H1 (cell line): ENCODE measurements around the gene DZIP1L. TPM values are rescaled to one million over a fixed set of nuclear protein-coding genes. Genes with fewer than 3 reads are reported as not detected.

Source experiments
- CTCF ChIA-PET: fragments of 300-600 bp; sonication (Branson Sonifier 250); formaldehyde crosslinking; loops from one replicate; lab custom pipeline; 2021; ENCODE audit not compliant: partially characterized antibody; lab: Charles Lee
- POLR2A ChIA-PET: fragments of 300-600 bp; sonication (Branson Sonifier 250); formaldehyde crosslinking; loops from one replicate; lab custom pipeline; 2021; ENCODE audit warnings: inconsistent platforms; ENCODE audit not compliant: partially characterized antibody; lab: Charles Lee
- DNase-seq, 2 experiments: peaks; one replicate each; pipeline versions ENCODE4 v3.0.0 to v3.0.0-alpha.2; 2010 to 2022; ENCODE audit warnings: low spot score in 2 of 2, low read depth in 1 of 2, mixed read lengths in 1 of 2
- FAIRE-seq: peaks from 2 replicates; lab custom pipeline; 2011; peaks lifted over from hg19 to GRCh38; lab: Jason Lieb, UNC
- H2AFZ ChIP-seq: 2 replicates; pipeline ENCODE4 v1.8.1; 2012; ENCODE audit warnings: low read length, inconsistent platforms
- H2AK5ac ChIP-seq: 2 replicates; pipeline ENCODE4 v1.6.1; 2013; ENCODE audit warnings: low read depth, low read length
- H2BK120ac ChIP-seq: replicated peaks from 2 replicates; pipeline ENCODE3; 2013; ENCODE audit warnings: low read depth, low read length, inconsistent platforms
- H2BK12ac ChIP-seq: 2 replicates; pipeline ENCODE4 v1.6.1; 2013; ENCODE audit warnings: low read depth, low read length
- H2BK15ac ChIP-seq: 2 replicates; pipeline ENCODE4 v1.6.1; 2013; ENCODE audit warnings: low read length
- H2BK20ac ChIP-seq: 2 replicates; pipeline ENCODE4 v1.6.1; 2013; ENCODE audit warnings: low read length
- H2BK5ac ChIP-seq: 2 replicates; pipeline ENCODE4 v1.6.1; 2013; ENCODE audit warnings: low read depth, low read length
- H3K14ac ChIP-seq: 2 replicates; pipeline ENCODE4 v1.6.1; 2013; ENCODE audit warnings: inconsistent platforms; ENCODE audit not compliant: insufficient read length
- H3K18ac ChIP-seq: 2 replicates; pipeline ENCODE4 v1.6.1; 2013; ENCODE audit warnings: low read length; ENCODE audit errors: extremely low read depth
- H3K23ac ChIP-seq: 2 replicates; pipeline ENCODE4 v1.6.1; 2013; ENCODE audit warnings: inconsistent platforms; ENCODE audit not compliant: insufficient read length
- H3K23me2 ChIP-seq: 2 replicates; pipeline ENCODE4 v1.6.1; 2013; ENCODE audit warnings: low read depth, low read length
- H3K27ac ChIP-seq: 2 replicates; pipeline ENCODE4 v1.6.1; 2011; ENCODE audit warnings: low read depth, low read length, inconsistent platforms
- H3K27me3 ChIP-seq, 4 experiments: replicated peaks in 1 of 4; 1 replicate in 1 of 4; 2 replicates in 3 of 4; pipeline versions ENCODE4 v1.6.1 to v1.8.1; 2011 to 2013; ENCODE audit warnings: low read length in 3 of 4, mild to moderate bottlenecking in 3 of 4, inconsistent platforms in 2 of 4, mixed read lengths in 2 of 4, moderate library complexity in 1 of 4; ENCODE audit not compliant: control insufficient read depth in 3 of 4, insufficient read depth in 3 of 4; ENCODE audit errors: extremely low read depth in 1 of 4
- H3K36me3 ChIP-seq, 4 experiments: 2 replicates each; pipeline versions ENCODE4 v1.6.1 to v1.8.1; 2011 to 2013; ENCODE audit warnings: mild to moderate bottlenecking in 4 of 4, low read length in 3 of 4, moderate library complexity in 2 of 4, control low read depth in 1 of 4, inconsistent platforms in 1 of 4; ENCODE audit not compliant: insufficient read depth in 4 of 4, control insufficient read depth in 2 of 4
- H3K4ac ChIP-seq: replicated peaks from 2 replicates; pipeline ENCODE3; 2013; ENCODE audit warnings: low read length, low read depth, mixed read lengths, inconsistent platforms; ENCODE audit not compliant: insufficient read length
- H3K4me1 ChIP-seq, 4 experiments: replicated peaks in 1 of 4; 1 replicate in 1 of 4; 2 replicates in 3 of 4; pipeline versions ENCODE4 v1.6.1 to v1.8.1; 2011 to 2013; ENCODE audit warnings: low read length in 3 of 4, inconsistent platforms in 2 of 4, mixed read lengths in 1 of 4; ENCODE audit not compliant: insufficient read depth in 4 of 4, control insufficient read depth in 3 of 4
- H3K4me2 ChIP-seq, 2 experiments: 2 replicates each; pipeline versions ENCODE4 v1.6.1 to v1.8.1; 2011 to 2013; ENCODE audit warnings: low read depth in 2 of 2, low read length in 2 of 2, control low read depth in 1 of 2, inconsistent platforms in 1 of 2, mild to moderate bottlenecking in 1 of 2; ENCODE audit not compliant: insufficient read depth in 1 of 2
- H3K4me3 ChIP-seq, 4 experiments: fragments of 200-600, 300-600 bp in 1 of 4; sonication (generic), shearing (Covaris generic), sonication (Bioruptor Twin) in 1 of 4; 2 replicates each; pipeline versions ENCODE4 v1.5.1 to v1.8.1; 2011 to 2016; ENCODE audit warnings: low read length in 4 of 4, low read depth in 3 of 4, control low read depth in 2 of 4, inconsistent platforms in 2 of 4, mild to moderate bottlenecking in 2 of 4, mixed read lengths in 1 of 4, moderate library complexity in 1 of 4; ENCODE audit not compliant: insufficient read depth in 2 of 4; ENCODE audit errors: extremely low read depth in 1 of 4
- H3K56ac ChIP-seq: replicated peaks from 2 replicates; pipeline ENCODE3; 2013; ENCODE audit warnings: low read depth, mild to moderate bottlenecking, mixed read lengths, low read length, inconsistent platforms; ENCODE audit not compliant: insufficient read length
- H3K79me1 ChIP-seq: 2 replicates; pipeline ENCODE4 v1.6.1; 2013; ENCODE audit warnings: low read depth, low read length, control low read depth
- H3K79me2 ChIP-seq, 2 experiments: 2 replicates each; pipeline versions ENCODE4 v1.6.1 to v1.8.1; 2012 to 2013; ENCODE audit warnings: low read length in 2 of 2, mild to moderate bottlenecking in 2 of 2, inconsistent platforms in 1 of 2; ENCODE audit not compliant: insufficient read depth in 2 of 2, control insufficient read depth in 1 of 2
- H3K9ac ChIP-seq, 4 experiments: replicated peaks in 1 of 4; 1 replicate in 1 of 4; 2 replicates in 3 of 4; pipeline versions ENCODE4 v1.6.1 to v1.8.1; 2011 to 2013; ENCODE audit warnings: low read depth in 3 of 4, low read length in 3 of 4, control low read depth in 2 of 4, mild to moderate bottlenecking in 2 of 4, moderate library complexity in 2 of 4, inconsistent platforms in 1 of 4; ENCODE audit errors: extremely low read depth in 1 of 4
- H3K9me3 ChIP-seq, 2 experiments: 2 replicates each; pipeline versions ENCODE4 v1.6.1 to v1.8.1; 2012 to 2013; ENCODE audit warnings: mild to moderate bottlenecking in 2 of 2, moderate library complexity in 2 of 2, control low read depth in 1 of 2, inconsistent platforms in 1 of 2, low read depth in 1 of 2, low read length in 1 of 2, mixed read lengths in 1 of 2; ENCODE audit not compliant: insufficient read depth in 2 of 2
- H4K20me1 ChIP-seq, 2 experiments: replicated peaks in 1 of 2; 2 replicates each; pipeline versions ENCODE3 to v1.8.1; 2011 to 2013; ENCODE audit warnings: inconsistent platforms in 2 of 2, low read length in 2 of 2, mild to moderate bottlenecking in 1 of 2; ENCODE audit not compliant: insufficient read depth in 2 of 2, control insufficient read depth in 1 of 2
- H4K5ac ChIP-seq: 2 replicates; pipeline ENCODE4 v1.6.1; 2013; ENCODE audit warnings: low read length, low read depth, mixed read lengths, inconsistent platforms; ENCODE audit not compliant: insufficient read length
- H4K8ac ChIP-seq: 2 replicates; pipeline ENCODE4 v1.8.0; 2013; ENCODE audit warnings: mild to moderate bottlenecking, moderate library complexity, low read length, inconsistent platforms; ENCODE audit not compliant: insufficient read depth; ENCODE audit errors: extremely low read depth
- H4K91ac ChIP-seq: replicated peaks from 2 replicates; pipeline ENCODE3; 2013; ENCODE audit warnings: low read length, mixed read lengths, inconsistent platforms; ENCODE audit not compliant: insufficient read length
- ASH2L ChIP-seq: fragments of 200-600, 300-600 bp; sonication (generic); IDR thresholded peaks from one replicate; pipeline ENCODE4 v1.7.1; 2017; ENCODE audit warnings: low read length
- ATF2 ChIP-seq: IDR thresholded peaks from 2 replicates; pipeline ENCODE4 v1.6.1; 2012; ENCODE audit warnings: low read length, inconsistent platforms
- CHD1 ChIP-seq: IDR thresholded peaks from 2 replicates; pipeline ENCODE4 v1.6.1; 2012; ENCODE audit warnings: low read depth, low read length, improper control_type of control experiment
- FOSL1 ChIP-seq: IDR thresholded peaks from 2 replicates; pipeline ENCODE4 v1.6.1; 2011; ENCODE audit warnings: mild to moderate bottlenecking, low read depth, low read length, moderate library complexity; ENCODE audit not compliant: insufficient read depth
- GTF2F1 ChIP-seq: IDR thresholded peaks from 2 replicates; pipeline ENCODE4 v1.6.1; 2012; ENCODE audit warnings: low read depth, low read length, improper control_type of control experiment, borderline replicate concordance
- HDAC2 ChIP-seq, 2 experiments: fragments of 300-600 bp in 1 of 2; sonication (generic) in 1 of 2; IDR thresholded peaks; 2 replicates each; pipeline ENCODE4 v1.6.1; 2011 to 2012; ENCODE audit warnings: low read depth in 2 of 2, low read length in 2 of 2, mild to moderate bottlenecking in 2 of 2, moderate library complexity in 2 of 2, borderline replicate concordance in 1 of 2, inconsistent platforms in 1 of 2
- HDAC6 ChIP-seq: IDR thresholded peaks from one replicate; pipeline ENCODE4 v1.7.1; 2012; ENCODE audit warnings: low read depth, mild to moderate bottlenecking, inconsistent platforms, low read length, moderate library complexity
- KDM1A ChIP-seq: fragments of 200-600, 300-600 bp; sonication (generic); IDR thresholded peaks from 2 replicates; pipeline ENCODE4 v1.7.1; 2016; ENCODE audit warnings: mild to moderate bottlenecking, low read length, borderline replicate concordance
- MAX ChIP-seq: IDR thresholded peaks from 2 replicates; pipeline ENCODE4 v1.6.1; 2012; ENCODE audit warnings: inconsistent platforms
- RXRA ChIP-seq: IDR thresholded peaks from 2 replicates; pipeline ENCODE4 v1.6.1; 2011; ENCODE audit warnings: low read depth, mild to moderate bottlenecking, low read length, moderate library complexity; ENCODE audit not compliant: insufficient read depth
- SP2 ChIP-seq: IDR thresholded peaks from 2 replicates; pipeline ENCODE4 v1.6.1; 2012; ENCODE audit warnings: mild to moderate bottlenecking, low read length, inconsistent platforms
- SP4 ChIP-seq: IDR thresholded peaks from 2 replicates; pipeline ENCODE4 v1.6.1; 2012; ENCODE audit warnings: low read length, inconsistent platforms
- TAF1 ChIP-seq: IDR thresholded peaks from 2 replicates; pipeline ENCODE4 v1.6.1; 2011; ENCODE audit warnings: mild to moderate bottlenecking, low read depth, low read length
- WGBS, 2 experiments: shearing (Covaris generic) in 1 of 2; methylation state at CpG; one replicate each; pipeline versions ENCODE4 v1.1.6 to v1.1.7; 2013 to 2015; ENCODE audit warnings: low lambda C conversion rate in 2 of 2, mixed read lengths in 2 of 2, inconsistent platforms in 1 of 2, low coverage in 1 of 2, missing lambda C conversion rate in 1 of 2; ENCODE audit not compliant: insufficient replicate concordance in 2 of 2, insufficient coverage in 1 of 2, insufficient read length in 1 of 2; ENCODE audit errors: extremely low coverage in 1 of 2, missing lambda C conversion rate in 1 of 2; 5-methylcytosine and 5-hydroxymethylcytosine counted together
- polyA plus RNA-seq, 7 experiments: library from polyadenylated mRNA; depleted of rRNA in 3 of 7; stranded (reverse) in 5 of 7; unstranded in 2 of 7; fragments of >200 nt in 5 of 7; fragments of 200-250 nt in 2 of 7; gene quantifications; 1 replicate in 5 of 7; 2 replicates in 1 of 7; 4 replicates in 1 of 7; pipeline versions ENCODE4 v1.2.1 to v1.2.3, GENCODE V29; 2011 to 2013; ENCODE audit warnings: missing spikeins in 2 of 7, mixed read lengths in 2 of 7
- total RNA-seq: library from RNA; stranded (reverse); fragmentation: NEBNext Ultra II Directional; extraction: Animal tissue kit (Norgen Biotek cat#: 25700); gene quantifications from 2 replicates; pipeline ENCODE4 v1.2.1, GENCODE V29; 2021

Gene DZIP1L
- total and polyA plus RNA-seq, 2 of the 8 experiments (the other 6 are each of a cell fraction or from before 2014, with no cell fraction given): 6.5 to 8.3 TPM

- H4K5ac ChIP-seq: no peak overlapping the region
- H3K27ac ChIP-seq: no peak overlapping the region
- H2BK15ac ChIP-seq: no peak overlapping the region
- H3K27me3 ChIP-seq: no peaks in the 10 kb centered on the region
- H3K14ac ChIP-seq: no peak overlapping the region
- WGBS, 2 experiments: 100% methylated on average over 4 of the region's 4 CpGs; no CpG with 5 or more reads in 1 of the 2 experiments
- H2AFZ ChIP-seq: no peak overlapping the region
- no peaks in the 10 kb centered on the region for H3K23me2 ChIP-seq
- H3K36me3 ChIP-seq: peaks cover under 1 to 12% (median 9%) of the 10 kb centered on the region in 4 experiments; a peak in 5 of 8 replicates
- H3K4me3 ChIP-seq: no peak overlapping the region
- H2BK20ac ChIP-seq: no peak overlapping the region
- no peak overlapping the region for H3K4me2 ChIP-seq
- no peak for FAIRE-seq
- H3K56ac ChIP-seq: no peak overlapping the region
- no peak overlapping the region for H3K4ac ChIP-seq
- CTCF ChIA-PET: interaction anchor here (0.6 to 1.2 kb wide), 3 partner anchors 9 to 113 kb away, joined by 3 to 7 read pairs (median 3); no protein-coding TSS in a partner anchor
- H3K9me3 ChIP-seq: no peaks in the 10 kb centered on the region; a peak in 1 of 4 replicates
- H3K79me2 ChIP-seq: no peaks in the 10 kb centered on the region
- no peaks in the 10 kb centered on the region for H3K79me1 ChIP-seq
- no peak overlapping the region for H3K18ac ChIP-seq
- no peak for DNase-seq
- no peak overlapping the region for H2AK5ac ChIP-seq
- H3K23ac ChIP-seq: no peak overlapping the region
- H3K4me1 ChIP-seq: no peaks in the 10 kb centered on the region
- H2BK12ac ChIP-seq: no peak overlapping the region
- no peak overlapping the region for H2BK5ac ChIP-seq
- POLR2A ChIA-PET: interaction anchor here (1.2 kb wide), 1 partner anchor 16 kb away, joined by 4 read pairs; no protein-coding TSS in a partner anchor
- H3K9ac ChIP-seq: no peak overlapping the region
- H4K20me1 ChIP-seq: no peaks in the 10 kb centered on the region
- H2BK120ac ChIP-seq: no peak overlapping the region
- no peak overlapping the region for H4K91ac ChIP-seq
- no peak overlapping the region for H4K8ac ChIP-seq
- no peak for TF ChIP-seq HDAC2 (IDR thresholded peaks at IDR 0.05; ENCODE audit: borderline replicate concordance in 1 of 2, low read depth in 2 of 2, low read length in 2 of 2)
- no peak for TF ChIP-seq ASH2L
- no peak for TF ChIP-seq CHD1
- no peak for TF ChIP-seq KDM1A
- TF ChIP-seq GTF2F1: no peak
- TF ChIP-seq SP4: no peak
- TF ChIP-seq MAX: no peak
- no peak for TF ChIP-seq FOSL1
- no peak for TF ChIP-seq HDAC6
- no peak for TF ChIP-seq RXRA
- TF ChIP-seq SP2: no peak
- TF ChIP-seq TAF1: no peak
- TF ChIP-seq ATF2: no peak
Observed at GRCh38 chr3:138157743-138158142, 42.3 kb upstream of the DZIP1L start.
